BJ (cell line): ENCODE results near the gene C8B. TPM values are rescaled to one million over a fixed set of nuclear protein-coding genes. Genes with fewer than 3 reads are reported as not detected.

Source experiments
- CTCF ChIA-PET: fragments of 350-600 bp; formaldehyde crosslinking; extraction: SDS; loops from one replicate; lab custom pipeline; 2021; ENCODE audit warnings: antibody characterized with exemption, inconsistent platforms; lab: Yijun Ruan, JAX
- POLR2A ChIA-PET: fragments of 300-600 bp; sonication (Branson Sonifier 250); formaldehyde crosslinking; extraction: SDS; loops from one replicate; lab custom pipeline; 2021; ENCODE audit warnings: antibody characterized with exemption; lab: Charles Lee
- DNase-seq: peaks from one replicate; pipeline ENCODE4 v3.0.0-alpha.2; 2011; ENCODE audit warnings: low read depth
- H3K27me3 ChIP-seq: 2 replicates; pipeline ENCODE4 v1.6.0; 2011; ENCODE audit warnings: low read length; ENCODE audit not compliant: control insufficient read depth, insufficient read depth
- H3K36me3 ChIP-seq: 2 replicates; pipeline ENCODE4 v1.5.1; 2011; ENCODE audit warnings: low read length; ENCODE audit not compliant: control insufficient read depth, insufficient read depth
- H3K4me3 ChIP-seq: 2 replicates; pipeline ENCODE4 v1.5.1; 2011; ENCODE audit warnings: low read depth, mild to moderate bottlenecking, control low read depth, low read length
- polyA plus RNA-seq: library from polyadenylated mRNA; depleted of rRNA; stranded (reverse); fragments of >200 nt; gene quantifications from 2 replicates; pipeline ENCODE4 v1.2.3, GENCODE V29; 2011
- TF ChIP-seq, protein P1 (sequence below): IDR thresholded peaks from 2 replicates; pipeline ENCODE4 v1.5.1; 2011; ENCODE audit warnings: low read depth, mild to moderate bottlenecking, control low read depth, inconsistent platforms, low read length, moderate library complexity; ENCODE audit not compliant: insufficient read depth

C8B gene
- polyA plus RNA-seq, 1 experiment = not detected

DNA sequence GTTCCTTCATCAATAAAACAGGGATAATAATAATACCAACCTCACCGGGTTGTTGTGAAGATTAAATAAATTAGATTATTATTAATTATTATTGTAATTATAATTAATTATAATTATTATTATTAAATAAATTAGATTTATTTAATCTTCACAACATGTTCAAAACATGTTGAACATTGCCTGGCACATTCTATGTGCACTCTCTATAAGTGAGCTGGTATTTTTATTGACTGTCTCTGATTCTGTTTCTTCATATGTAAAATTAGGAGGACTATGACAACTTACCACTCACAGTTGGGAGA lies 834 bp upstream of the C8B start:
- no peak for DNase-seq
- TF ChIP-seq, protein P1, sequence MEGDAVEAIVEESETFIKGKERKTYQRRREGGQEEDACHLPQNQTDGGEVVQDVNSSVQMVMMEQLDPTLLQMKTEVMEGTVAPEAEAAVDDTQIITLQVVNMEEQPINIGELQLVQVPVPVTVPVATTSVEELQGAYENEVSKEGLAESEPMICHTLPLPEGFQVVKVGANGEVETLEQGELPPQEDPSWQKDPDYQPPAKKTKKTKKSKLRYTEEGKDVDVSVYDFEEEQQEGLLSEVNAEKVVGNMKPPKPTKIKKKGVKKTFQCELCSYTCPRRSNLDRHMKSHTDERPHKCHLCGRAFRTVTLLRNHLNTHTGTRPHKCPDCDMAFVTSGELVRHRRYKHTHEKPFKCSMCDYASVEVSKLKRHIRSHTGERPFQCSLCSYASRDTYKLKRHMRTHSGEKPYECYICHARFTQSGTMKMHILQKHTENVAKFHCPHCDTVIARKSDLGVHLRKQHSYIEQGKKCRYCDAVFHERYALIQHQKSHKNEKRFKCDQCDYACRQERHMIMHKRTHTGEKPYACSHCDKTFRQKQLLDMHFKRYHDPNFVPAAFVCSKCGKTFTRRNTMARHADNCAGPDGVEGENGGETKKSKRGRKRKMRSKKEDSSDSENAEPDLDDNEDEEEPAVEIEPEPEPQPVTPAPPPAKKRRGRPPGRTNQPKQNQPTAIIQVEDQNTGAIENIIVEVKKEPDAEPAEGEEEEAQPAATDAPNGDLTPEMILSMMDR = no peak
- ChIA-PET CTCF (interaction anchor here (1.6 to 3.2 kb wide), 2 partner anchors 10 to 135 kb away, joined by 6 to 13 read pairs; no protein-coding TSS in a partner anchor), POLR2A (no interaction called here)
- Histone ChIP-seq H3K27me3 (no peaks in the 10 kb centered on the region), H3K4me3 (no peak overlapping the region), H3K36me3 (no peaks in the 10 kb centered on the region)

DNA sequence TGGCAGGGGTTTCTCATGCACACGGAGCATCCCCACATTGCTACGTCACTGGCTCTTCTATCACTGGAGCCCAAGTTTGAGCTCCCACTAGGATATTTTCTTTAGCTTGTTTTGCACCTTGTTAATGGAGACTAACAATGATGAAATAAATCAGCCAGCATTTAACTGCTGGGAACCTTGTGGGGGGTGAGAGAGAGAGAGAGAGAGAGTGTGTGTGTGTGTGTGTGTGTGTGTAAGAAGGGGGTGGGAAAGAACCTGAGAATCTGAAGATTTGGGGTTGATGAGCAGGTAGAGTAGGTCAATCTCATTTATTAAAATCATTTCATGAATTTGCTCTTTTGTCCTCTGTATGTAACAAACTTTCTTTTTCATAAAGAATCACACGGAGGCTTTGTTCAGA lies 624 bp downstream of the C8B start:
- Histone ChIP-seq H3K27me3 (no peaks in the 10 kb centered on the region), H3K36me3 (no peaks in the 10 kb centered on the region), H3K4me3 (no peak overlapping the region)
- DNase-seq = no peak
- CTCF ChIA-PET = interaction anchor here (1.6 kb wide), 1 partner anchor 134 kb away, joined by 6 read pairs; no protein-coding TSS in a partner anchor
- TF ChIP-seq, protein P1 = no peak
- POLR2A ChIA-PET = no interaction called here

DNA sequence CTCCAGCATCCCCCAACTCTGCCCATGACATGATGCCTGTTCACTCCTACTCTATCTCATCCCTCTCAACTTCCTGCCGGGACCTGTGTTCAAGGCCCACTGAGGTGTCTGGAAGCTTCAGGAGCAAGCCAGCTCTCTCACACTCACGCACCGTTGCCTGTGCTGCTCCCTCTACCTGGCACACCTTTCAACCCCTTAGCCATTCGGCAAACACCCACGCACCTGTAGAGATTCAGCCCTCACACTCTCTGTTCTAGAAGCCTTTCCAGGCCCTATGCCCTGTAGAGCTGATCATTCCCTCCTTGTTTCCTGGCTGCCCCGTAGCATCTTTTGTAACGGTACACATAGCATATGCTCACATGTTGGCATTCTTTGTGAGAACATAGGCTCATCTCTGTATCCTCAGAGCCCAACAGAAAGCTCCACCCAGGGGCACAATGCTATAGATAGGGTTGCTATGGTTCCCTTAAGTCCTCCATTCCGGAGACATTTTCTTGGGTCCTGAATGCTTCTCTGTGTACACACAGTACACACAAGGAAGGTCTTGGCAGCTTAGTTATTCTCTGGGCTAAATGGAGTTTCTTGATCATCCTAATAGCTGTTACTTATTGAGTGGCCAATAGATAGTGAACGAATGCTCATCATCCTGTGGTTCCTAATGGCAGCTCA lies 1.3 kb downstream of the C8B start:
- no peak for DNase-seq
- POLR2A ChIA-PET = no interaction called here
- H3K27me3 ChIP-seq = no peaks in the 10 kb centered on the region
- no peaks in the 10 kb centered on the region for H3K36me3 ChIP-seq
- TF ChIP-seq, protein P1 = no peak
- CTCF ChIA-PET = no interaction called here
- H3K4me3 ChIP-seq = no peak overlapping the region

DNA sequence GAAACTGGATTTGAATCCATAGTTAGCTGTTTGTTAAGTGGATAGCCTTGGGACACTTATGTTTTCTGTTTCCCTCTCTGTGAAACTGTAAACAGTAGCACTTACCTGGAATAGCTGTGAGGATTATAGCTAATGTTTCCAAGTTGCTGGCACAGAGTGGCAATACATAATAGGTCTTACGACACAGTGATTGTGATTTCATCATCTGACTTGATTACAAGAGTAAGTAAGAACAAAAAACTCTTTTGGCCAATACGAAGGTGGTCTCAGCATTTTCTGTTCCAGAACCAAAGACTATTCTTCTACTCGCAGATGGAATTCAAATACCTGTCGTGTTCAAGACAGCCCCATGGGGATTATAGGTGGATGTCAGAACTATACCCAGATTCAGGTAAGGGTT lies 2.1 kb downstream of the C8B start:
- POLR2A ChIA-PET = no interaction called here
- DNase-seq = no peak
- no peak overlapping the region for H3K4me3 ChIP-seq
- no peaks in the 10 kb centered on the region for H3K27me3 ChIP-seq
- TF ChIP-seq, protein P1 = no peak
- CTCF ChIA-PET = no interaction called here
- H3K36me3 ChIP-seq = no peaks in the 10 kb centered on the region

DNA sequence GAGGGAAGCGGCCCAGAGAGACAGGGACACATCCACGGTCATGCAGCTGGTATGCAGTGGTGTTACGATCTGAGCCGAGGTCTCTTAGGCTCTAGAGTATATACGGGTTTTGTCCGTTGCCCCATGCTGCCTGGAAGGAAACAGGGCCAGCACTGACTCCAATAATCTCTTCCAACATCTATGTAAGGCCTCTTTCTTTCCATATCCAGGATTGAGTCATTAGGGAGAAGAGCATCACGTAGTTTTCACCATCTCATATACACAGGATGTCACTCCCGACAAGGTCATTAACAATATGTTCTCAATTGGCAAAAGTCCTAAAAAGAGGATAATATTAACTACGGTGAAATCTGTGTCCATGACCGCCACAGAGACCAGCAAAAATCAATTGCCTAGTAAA lies 4.4 kb downstream of the C8B start:
- Histone ChIP-seq H3K27me3 (no peaks in the 10 kb centered on the region), H3K4me3 (no peak overlapping the region), H3K36me3 (no peaks in the 10 kb centered on the region)
- ChIA-PET CTCF (no interaction called here), POLR2A (no interaction called here)
- DNase-seq = no peak
- TF ChIP-seq, protein P1 = no peak
